HCT116 (cell line): Measurements from ENCODE around the gene KRTAP1-5. TPM values are rescaled to one million over a fixed set of nuclear protein-coding genes. Genes with fewer than 3 reads are reported as not detected.

Source experiments
- ATAC-seq: fragments of 200-7000 bp; cut with Tn5 transposase; 2 replicates; pipeline ENCODE4 v1.9.1; 2020; ENCODE audit warnings: mild to moderate bottlenecking, moderate library complexity
- BruUV-seq: library from RNA; stranded (reverse); fragments of 400-500 nt; replicated peaks from 2 replicates; lab custom pipeline; 2021; lab: Mats Ljungman, UMichigan
- CTCF ChIA-PET: fragments of 300-600 bp; sonication (Branson Sonifier 250); formaldehyde crosslinking; loops from one replicate; lab custom pipeline; 2021; ENCODE audit warnings: antibody characterized with exemption; lab: Charles Lee
- POLR2A ChIA-PET: fragments of 300-600, 350-600 bp; sonication (Branson Sonifier 250); formaldehyde crosslinking; loops from one replicate; lab custom pipeline; 2021; ENCODE audit warnings: antibody characterized with exemption; lab: Charles Lee
- RAD21 ChIA-PET, 2 experiments: fragments of 300-600 bp; sonication (Branson Sonifier 250); formaldehyde crosslinking; loops; one replicate each; lab custom pipeline; 2023; ENCODE audit warnings: low total read pairs in 2 of 2; ENCODE audit not compliant: uncharacterized antibody in 2 of 2, unreplicated experiment in 2 of 2, low non-redundant PET in 1 of 2; lab: Charles Lee
- DNase-seq: peaks from one replicate; pipeline ENCODE4 v3.0.0-alpha.2; 2010; ENCODE audit warnings: low read depth, low spot score
- H2AFZ ChIP-seq: fragments of 200-600 bp; shearing (Covaris generic), sonication (generic); 2 replicates; pipeline ENCODE4 v1.6.1; 2017; ENCODE audit warnings: low read depth, mixed run types, mixed read lengths, antibody characterized with exemption, low read length; ENCODE audit not compliant: poor library complexity, severe bottlenecking
- H3K27ac ChIP-seq: 2 replicates; pipeline ENCODE4 v1.5.1; 2012; ENCODE audit warnings: low read depth, low read length
- H3K27me3 ChIP-seq: fragments of 200-600 bp; sonication (generic); 2 replicates; pipeline ENCODE4 v1.6.1; 2016; ENCODE audit warnings: mixed run types, low read length, mixed read lengths; ENCODE audit not compliant: insufficient read depth
- H3K36me3 ChIP-seq, 2 experiments: fragments of 200-500 bp in 1 of 2; fragments of 200-600 bp in 1 of 2; sonication (Bioruptor generic) in 1 of 2; sonication (generic) in 1 of 2; 2 replicates each; pipeline versions ENCODE4 v1.5.1 to v1.6.1; 2014 to 2016; ENCODE audit warnings: low read length in 2 of 2, inconsistent platforms in 1 of 2, mixed read lengths in 1 of 2, mixed run types in 1 of 2; ENCODE audit not compliant: insufficient read depth in 2 of 2, control insufficient read depth in 1 of 2
- H3K4me1 ChIP-seq, 2 experiments: fragments of 200-600 bp in 1 of 2; sonication (generic) in 1 of 2; 2 replicates each; pipeline versions ENCODE4 v1.5.1 to v1.6.1; 2012 to 2017; ENCODE audit warnings: low read length in 2 of 2, inconsistent platforms in 1 of 2, mild to moderate bottlenecking in 1 of 2, mixed read lengths in 1 of 2, mixed run types in 1 of 2, moderate library complexity in 1 of 2; ENCODE audit not compliant: insufficient read depth in 2 of 2, control insufficient read depth in 1 of 2
- H3K4me2 ChIP-seq: fragments of 200-600 bp; sonication (generic); 2 replicates; pipeline ENCODE4 v1.6.1; 2017; ENCODE audit warnings: mixed run types, low read length, mixed read lengths
- H3K4me3 ChIP-seq, 2 experiments: fragments of 200-600 bp in 1 of 2; sonication (generic) in 1 of 2; replicated peaks in 1 of 2; 2 replicates each; pipeline ENCODE4 v1.5.1; 2011 to 2016; ENCODE audit warnings: low read length in 2 of 2, control low read depth in 1 of 2, low read depth in 1 of 2, mild to moderate bottlenecking in 1 of 2, mixed read lengths in 1 of 2, mixed run types in 1 of 2
- H3K79me2 ChIP-seq: fragments of 200-600 bp; sonication (generic); 2 replicates; pipeline ENCODE4 v1.6.1; 2017; ENCODE audit warnings: mild to moderate bottlenecking, mixed run types, low read length, moderate library complexity, mixed read lengths; ENCODE audit not compliant: insufficient read depth
- H3K9ac ChIP-seq: fragments of 200-600 bp; sonication (generic); 2 replicates; pipeline ENCODE4 v1.6.1; 2016; ENCODE audit warnings: low read length, mixed read lengths
- H3K9me2 ChIP-seq: fragments of 200-600 bp; sonication (generic), shearing (Covaris generic); 2 replicates; pipeline ENCODE4 v1.6.1; 2017; ENCODE audit warnings: mixed run types, mild to moderate bottlenecking, moderate library complexity; ENCODE audit not compliant: insufficient read depth
- H3K9me3 ChIP-seq, 2 experiments: fragments of 200-500 bp in 1 of 2; fragments of 200-600 bp in 1 of 2; sonication (Bioruptor generic) in 1 of 2; sonication (generic) in 1 of 2; 2 replicates each; pipeline ENCODE4 v1.6.1; 2014 to 2017; ENCODE audit warnings: low read length in 2 of 2, mixed read lengths in 2 of 2, inconsistent platforms in 1 of 2, low read depth in 1 of 2, mild to moderate bottlenecking in 1 of 2, mixed run types in 1 of 2, moderate library complexity in 1 of 2; ENCODE audit not compliant: control insufficient read depth in 1 of 2, insufficient read depth in 1 of 2
- H4K20me1 ChIP-seq: fragments of 200-600 bp; sonication (generic), shearing (Covaris generic); 2 replicates; pipeline ENCODE4 v1.6.1; 2017; ENCODE audit warnings: mixed run types, mild to moderate bottlenecking, moderate library complexity; ENCODE audit not compliant: insufficient read depth
- ATF3 ChIP-seq: IDR thresholded peaks from 2 replicates; pipeline ENCODE4 v1.6.1; 2012
- CTCF ChIP-seq, 3 experiments: fragments of 200-600 bp in 1 of 3; sonication (generic) in 1 of 3; IDR thresholded peaks in 2 of 3; conservative IDR thresholded peaks in 1 of 3; 2 replicates each; pipeline ENCODE4 v1.5.1; 2012 to 2017; ENCODE audit warnings: low read depth in 2 of 3, low read length in 2 of 3, antibody characterized with exemption in 1 of 3, borderline replicate concordance in 1 of 3, control low read depth in 1 of 3, mild to moderate bottlenecking in 1 of 3, mixed read lengths in 1 of 3, mixed run types in 1 of 3, moderate library complexity in 1 of 3; ENCODE audit not compliant: insufficient read depth in 1 of 3
- EGR1 ChIP-seq: IDR thresholded peaks from 2 replicates; pipeline ENCODE4 v1.6.1; 2012; ENCODE audit warnings: low read depth
- EZH2phosphoT487 ChIP-seq: fragments of 200-600 bp; IDR thresholded peaks from 2 replicates; pipeline ENCODE4 v1.6.1; 2018; ENCODE audit warnings: antibody characterized with exemption, borderline replicate concordance
- FOSL1 ChIP-seq: IDR thresholded peaks from 2 replicates; pipeline ENCODE4 v1.6.1; 2012; ENCODE audit warnings: low read depth
- JUND ChIP-seq: IDR thresholded peaks from 2 replicates; pipeline ENCODE4 v1.6.1; 2012
- MAX ChIP-seq: IDR thresholded peaks from 2 replicates; pipeline ENCODE4 v1.6.1; 2012
- POLR2A ChIP-seq: IDR thresholded peaks from 2 replicates; pipeline ENCODE4 v1.7.0; 2011; ENCODE audit warnings: borderline replicate concordance; ENCODE audit not compliant: insufficient read depth, insufficient read length; ENCODE audit errors: extremely low read depth
- POLR2AphosphoS5 ChIP-seq: IDR thresholded peaks from 2 replicates; pipeline ENCODE4 v1.6.1; 2011; ENCODE audit warnings: mild to moderate bottlenecking, low read depth, low read length, moderate library complexity
- REST ChIP-seq: IDR thresholded peaks from 2 replicates; pipeline ENCODE4 v1.6.1; 2012; ENCODE audit warnings: low read depth
- SIN3A ChIP-seq: IDR thresholded peaks from 2 replicates; pipeline ENCODE4 v1.6.1; 2012; ENCODE audit warnings: low read depth
- TCF7L2 ChIP-seq: IDR thresholded peaks from 2 replicates; pipeline ENCODE4 v1.7.0; 2011; ENCODE audit warnings: borderline replicate concordance, inconsistent platforms; ENCODE audit not compliant: insufficient read depth, insufficient read length; ENCODE audit errors: extremely low read depth
- YY1 ChIP-seq: IDR thresholded peaks from 2 replicates; pipeline ENCODE4 v1.6.1; 2011; ENCODE audit warnings: low read length, low read depth, moderate library complexity, mild to moderate bottlenecking; ENCODE audit not compliant: insufficient replicate concordance; ENCODE audit errors: extremely low read depth
- ZBTB33 ChIP-seq: IDR thresholded peaks from 2 replicates; pipeline ENCODE4 v1.6.1; 2011; ENCODE audit warnings: mild to moderate bottlenecking, low read length, moderate library complexity; ENCODE audit not compliant: insufficient replicate concordance; ENCODE audit errors: extremely low read depth
- ZNF274 ChIP-seq: fragments of 200-500 bp; sonication (Bioruptor generic); IDR thresholded peaks from 2 replicates; pipeline ENCODE4 v1.6.1; 2014; ENCODE audit warnings: mild to moderate bottlenecking, low read depth, low read length, inconsistent platforms
- intact Hi-C: fragments of 100-400 bp; cut with micrococcal nuclease; formaldehyde crosslinking; loops from 2 replicates; pipeline ENCODE4 v1.10.0; 2022
- total RNA-seq: library from RNA; stranded (reverse); gene quantifications from one replicate; pipeline ENCODE4 v1.2.1, GENCODE V29; 2021; ENCODE audit not compliant: unreplicated experiment

KRTAP1-5 gene
- total RNA-seq, 1 experiment from 2014 or later = not detected

GRCh38 chr17:40997361-40997760, 29.6 kb downstream of the KRTAP1-5 start:
- no peak overlapping the region for H3K9ac ChIP-seq

More at GRCh38 chr17:40997361-40997760, 29.6 kb downstream of the KRTAP1-5 start:
- ATAC-seq (no peak; the same call in 1 of the 2 replicates), DNase-seq (no peak)
- no TSS peak for BruUV-seq
- ChIA-PET RAD21 (no interaction called here), CTCF (no interaction called here), POLR2A (interaction anchor here (0.8 kb wide), 1 partner anchor 41 kb away, joined by 3 read pairs; no protein-coding TSS in a partner anchor)
- no peaks in the 10 kb centered on the region for H3K79me2 ChIP-seq
- H3K9me3 ChIP-seq = peaks cover 0 to 4% of the 10 kb centered on the region in 2 experiments; a peak in 1 of 4 replicates
- H3K9me2 ChIP-seq = no peaks in the 10 kb centered on the region; the same call in 1 of the 2 replicates
- no peak overlapping the region for H3K4me3 ChIP-seq
- H3K36me3 ChIP-seq = no peaks in the 10 kb centered on the region
- peak overlapping the region; percentile 64 for H2AFZ ChIP-seq
- H3K27ac ChIP-seq = no peak overlapping the region
- intact Hi-C loops = no loop called here
- TF ChIP-seq EZH2phosphoT487 (no peak), ATF3 (no peak), EGR1 (no peak), FOSL1 (no peak), ZNF274 (no peak), TCF7L2 (no peak), ZBTB33 (no peak), CTCF (IDR thresholded peaks at IDR 0.05 in 2 of 3, conservative IDR thresholded peaks at IDR 0.05 in 1 of 3; ENCODE audit: borderline replicate concordance in 1 of 3, insufficient read depth in 1 of 3, low read depth in 2 of 3, low read length in 2 of 3) (no peak), MAX (no peak), YY1 (no peak), POLR2AphosphoS5 (no peak), SIN3A (no peak), REST (no peak), POLR2A (no peak), JUND (no peak)
- H4K20me1 ChIP-seq = no peaks in the 10 kb centered on the region
- peaks cover 5 to 18% of the 10 kb centered on the region in 2 experiments; a peak in 3 of 4 replicates for H3K4me1 ChIP-seq
- no peaks in the 10 kb centered on the region for H3K27me3 ChIP-seq
- H3K4me2 ChIP-seq = 0 out of 2 replicates have a peak overlapping the region, but pooled peaks have one; percentile 22
